NK-92 (cell line): ENCODE measurements around the gene SPEN.
"Not testable (repeated sequence)": the region's sequence is repeated elsewhere in the genome, so short reads cannot be mapped to it uniquely, and the experiment has no call there.

Experiments
- DNase-seq: peaks from one replicate; lab custom pipeline; 2025; ENCODE audit not compliant: unreplicated experiment; lab: John Stamatoyannopoulos, UW

SPEN gene

GRCh38 chr1:15856888-15857287 lies 9.4 kb downstream of the SPEN start:
- DNase-seq, result no peak

DNA sequence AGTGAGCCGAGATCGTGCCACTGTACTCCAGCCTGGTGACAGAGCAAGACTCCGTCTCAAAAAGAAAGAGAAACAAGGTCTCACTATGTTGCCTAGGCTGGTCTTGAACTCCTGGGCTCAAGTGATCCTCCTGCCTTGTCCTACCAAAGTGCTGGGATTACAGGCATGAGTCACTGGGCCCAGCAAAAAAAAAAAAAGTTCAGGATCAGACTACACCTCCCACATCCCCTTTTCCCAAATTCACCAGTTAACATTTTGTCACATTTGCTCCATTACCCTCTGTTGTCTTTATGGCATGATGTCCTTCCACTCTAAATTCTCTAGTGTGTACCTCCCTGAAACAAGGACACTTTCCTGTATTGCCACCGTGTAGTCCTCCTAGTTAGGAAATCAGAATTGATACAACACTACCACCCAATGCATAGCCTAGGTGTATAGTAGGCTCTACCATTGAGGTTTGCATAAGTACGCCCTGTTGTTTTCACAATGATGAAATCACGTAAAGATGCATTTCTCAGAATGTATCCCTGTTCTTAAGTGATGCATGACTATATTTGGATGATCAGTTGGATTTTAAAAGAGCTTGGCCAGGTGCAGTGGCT lies 10.7 kb downstream of the SPEN start:
- no peak for DNase-seq

- DNase-seq, result no peak
Observed at GRCh38 chr1:15858672-15859372, 11.3 kb downstream of the SPEN start.

DNA sequence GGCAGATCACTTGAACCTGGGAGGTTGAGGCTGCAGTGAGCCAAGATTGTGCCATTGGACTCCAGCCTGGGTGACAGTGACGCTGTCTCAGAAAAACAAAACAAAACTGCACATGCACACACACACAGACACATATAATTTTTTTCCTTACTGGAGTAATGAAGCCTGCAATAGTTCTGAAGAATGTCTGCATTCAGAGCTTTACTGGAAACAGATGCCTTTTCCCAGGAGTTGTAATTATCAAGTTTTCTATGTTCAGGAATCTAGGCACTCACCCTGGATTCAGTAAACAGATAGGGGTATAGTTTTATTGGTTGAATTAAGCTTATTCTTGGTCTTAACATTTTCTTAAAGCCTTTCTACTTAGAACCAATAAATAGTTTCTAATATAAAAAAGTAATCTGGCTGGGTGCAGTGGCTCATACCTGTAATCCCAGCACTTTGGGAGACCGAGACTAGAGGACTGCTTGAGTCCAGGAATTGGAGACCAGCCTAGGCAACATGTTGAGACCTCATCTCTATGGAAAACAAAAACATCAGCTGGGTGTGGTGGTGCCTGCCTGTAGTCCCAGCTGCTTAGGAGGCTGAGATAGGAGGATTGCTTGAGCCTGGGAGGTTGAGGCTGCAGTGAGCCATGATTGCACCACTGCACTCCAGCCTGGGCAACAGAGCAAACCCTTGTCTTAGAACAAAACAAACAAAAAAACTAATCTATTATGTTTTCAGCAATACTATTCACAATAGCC lies 15.8 kb downstream of the SPEN start:
- no peak for DNase-seq

- DNase-seq, result no peak
Observed at GRCh38 chr1:15866721-15867201, 19.3 kb downstream of the SPEN start.

DNA sequence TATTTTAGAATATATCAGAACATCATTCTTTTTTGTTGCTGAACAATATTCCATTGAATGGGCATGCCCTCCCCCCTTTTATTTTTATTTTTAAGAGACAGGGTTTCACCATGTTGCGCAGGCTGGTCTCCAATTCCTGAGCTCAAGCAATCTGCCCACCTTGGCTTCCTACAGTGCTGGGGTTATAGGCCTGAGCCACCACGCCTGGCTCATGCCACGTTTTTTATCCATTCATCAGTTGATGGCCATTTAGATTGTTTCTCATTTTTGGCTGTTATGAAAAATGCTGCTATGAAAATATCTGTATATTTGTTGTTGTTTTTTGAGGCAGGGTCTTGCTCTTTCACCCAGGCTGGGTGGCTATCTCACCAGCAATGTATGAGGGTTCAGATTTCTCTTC lies 19.8 kb downstream of the SPEN start:
- DNase-seq, result no peak

GRCh38 chr1:15869413-15869812 lies 21.9 kb downstream of the SPEN start:
- DNase-seq, result no peak

DNA sequence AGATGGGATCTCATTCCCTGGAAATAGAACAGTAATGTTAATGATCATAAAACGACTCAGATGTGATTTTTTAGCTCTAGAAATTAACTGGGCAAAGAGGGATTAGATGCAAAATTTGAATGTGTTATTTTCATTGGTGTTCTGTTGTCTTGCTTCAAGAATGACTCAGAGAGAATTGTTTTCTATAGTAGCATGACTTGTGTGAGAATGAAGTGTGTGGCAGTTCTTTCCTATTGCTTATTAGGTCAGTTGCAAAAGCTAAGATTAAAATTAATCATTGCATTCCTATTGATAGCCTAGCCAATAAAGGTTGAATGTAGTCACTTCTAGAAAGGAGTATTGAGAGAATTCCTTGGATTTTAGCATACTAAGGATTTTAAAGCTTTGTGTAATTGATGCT lies 22.9 kb downstream of the SPEN start:
- no peak for DNase-seq

DNA sequence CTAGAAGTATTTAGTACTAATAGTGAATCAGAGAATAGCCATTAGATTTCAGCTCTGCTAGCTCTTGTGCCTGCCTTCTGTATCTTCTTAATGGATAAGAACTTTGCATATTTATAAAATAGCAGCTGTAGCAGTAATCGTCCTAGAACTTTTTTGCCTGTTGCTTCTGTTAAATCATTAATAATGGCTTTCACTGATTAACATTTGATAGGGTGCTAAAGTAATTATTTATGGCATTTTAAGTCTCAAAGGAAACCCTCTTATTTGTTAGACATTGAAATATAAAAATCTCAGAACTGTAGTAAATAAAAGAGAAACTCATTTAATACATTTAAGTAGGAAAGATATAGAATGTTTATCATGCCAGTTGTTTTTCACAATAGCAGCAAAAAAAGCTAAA lies 27.0 kb downstream of the SPEN start:
- DNase-seq, result no peak

GRCh38 chr1:15876357-15877055 lies 29.0 kb downstream of the SPEN start:
- no peak for DNase-seq

- no peak for DNase-seq
Observed at GRCh38 chr1:15881961-15882360, 34.5 kb downstream of the SPEN start.

DNA sequence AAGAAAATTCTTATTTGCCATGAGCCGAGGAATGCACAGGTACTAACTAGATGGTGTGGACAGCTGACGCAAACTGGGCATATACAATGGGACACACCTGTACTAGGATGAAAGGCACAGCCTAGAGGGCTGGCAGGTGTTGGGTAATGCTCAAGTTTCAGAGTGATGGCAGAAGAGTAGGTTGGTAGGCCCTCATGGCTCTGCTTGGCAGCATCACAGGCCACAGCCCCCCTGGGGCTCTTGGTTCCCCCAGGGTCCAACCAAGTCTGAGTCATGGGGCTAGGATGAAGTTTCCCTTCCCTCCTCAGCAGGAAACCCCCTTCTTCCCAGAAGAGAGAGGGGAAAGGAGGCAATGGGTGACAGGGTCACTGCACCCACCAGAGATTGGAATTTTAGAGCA lies 35.2 kb downstream of the SPEN start:
- no peak for DNase-seq

DNA sequence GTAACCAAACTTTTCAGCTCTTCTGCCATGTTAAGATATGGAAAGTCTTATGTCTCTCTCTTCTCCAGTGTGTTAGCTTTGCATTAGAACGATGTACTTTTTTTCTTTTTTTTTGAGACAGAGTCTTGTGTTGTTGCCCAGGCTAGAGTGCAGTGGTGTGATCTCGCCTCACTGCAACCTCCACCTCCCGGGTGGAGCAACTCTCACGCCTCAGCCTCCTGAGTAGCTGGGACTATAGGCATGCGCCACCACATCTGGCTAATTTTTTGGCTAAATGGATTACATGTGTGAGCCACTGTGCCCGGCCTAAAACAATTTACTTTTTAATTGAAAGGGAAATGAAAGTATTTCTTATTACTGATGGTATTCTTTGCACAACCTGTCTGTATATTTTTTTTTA lies 35.8 kb downstream of the SPEN start:
- DNase-seq, result no peak

GRCh38 chr1:15884477-15884876 lies 37.0 kb downstream of the SPEN start:
- no peak for DNase-seq

DNA sequence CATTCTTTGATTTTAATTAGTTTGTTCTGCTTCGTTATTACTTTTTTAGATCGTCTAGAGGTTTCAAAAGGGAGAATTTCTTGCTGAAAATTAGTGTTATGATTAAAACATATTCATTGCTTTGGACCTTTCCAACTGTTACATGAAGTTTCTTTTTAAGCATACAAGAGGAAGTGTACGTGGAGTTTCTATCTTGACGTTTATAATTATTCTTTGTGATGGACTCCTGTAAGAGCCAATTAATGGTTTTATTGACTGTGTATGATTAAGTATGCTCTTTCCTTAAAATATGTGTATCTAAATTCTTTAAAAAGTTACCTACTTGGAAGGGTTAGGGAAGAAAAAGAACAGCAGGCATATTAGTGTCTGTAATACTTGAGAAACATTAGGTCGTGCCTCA lies 37.8 kb downstream of the SPEN start:
- DNase-seq, result no peak

DNA sequence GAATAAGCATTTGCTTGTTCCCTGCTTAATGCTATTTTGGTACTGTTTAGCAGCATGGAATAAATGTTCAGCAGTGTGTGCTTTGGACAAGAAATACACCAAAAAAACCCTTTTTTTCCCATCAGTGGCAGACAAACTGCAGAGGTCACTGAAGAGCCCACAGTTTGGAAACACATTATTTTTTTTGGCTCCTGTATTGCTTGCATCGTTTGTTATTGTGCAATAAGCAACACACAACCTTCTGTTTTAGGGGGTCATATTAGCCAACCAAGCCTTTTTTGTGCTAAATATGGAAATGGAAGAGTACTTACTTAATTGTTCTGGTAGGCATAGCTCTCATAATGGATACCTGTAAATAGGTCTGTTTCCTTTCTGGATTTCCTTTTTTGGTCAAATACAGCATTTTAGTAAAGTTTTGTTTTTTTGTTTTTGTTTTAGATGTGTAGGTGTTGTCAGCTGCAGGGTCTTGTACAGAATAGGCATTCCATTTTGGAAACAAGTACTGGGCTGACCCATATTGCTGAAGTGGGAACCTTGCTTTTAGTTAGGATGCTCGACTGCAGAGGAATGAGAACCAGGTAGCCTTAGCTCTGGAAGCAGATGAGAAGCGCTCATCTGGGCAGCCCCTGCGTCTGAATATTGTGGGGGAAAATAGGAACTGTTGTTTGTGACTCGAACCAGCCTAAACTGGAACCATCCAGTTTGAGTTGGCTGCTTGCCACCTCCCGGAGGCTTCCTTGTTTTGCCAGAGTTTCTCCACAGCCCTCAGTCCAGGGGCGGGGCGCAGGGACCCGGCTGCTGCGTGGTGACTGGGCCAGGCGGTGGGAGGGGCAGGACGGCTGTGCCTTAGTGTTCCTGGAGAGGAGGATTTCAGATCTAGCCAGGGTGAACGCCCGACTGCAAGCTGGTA lies 38.4 kb downstream of the SPEN start:
- DNase-seq, result no peak

- no peak for DNase-seq
Observed at GRCh38 chr1:15886611-15887167, 39.2 kb downstream of the SPEN start.

- DNase-seq, result not testable (repeated sequence)
Observed at GRCh38 chr1:15892857-15893599, 45.5 kb downstream of the SPEN start.

DNA sequence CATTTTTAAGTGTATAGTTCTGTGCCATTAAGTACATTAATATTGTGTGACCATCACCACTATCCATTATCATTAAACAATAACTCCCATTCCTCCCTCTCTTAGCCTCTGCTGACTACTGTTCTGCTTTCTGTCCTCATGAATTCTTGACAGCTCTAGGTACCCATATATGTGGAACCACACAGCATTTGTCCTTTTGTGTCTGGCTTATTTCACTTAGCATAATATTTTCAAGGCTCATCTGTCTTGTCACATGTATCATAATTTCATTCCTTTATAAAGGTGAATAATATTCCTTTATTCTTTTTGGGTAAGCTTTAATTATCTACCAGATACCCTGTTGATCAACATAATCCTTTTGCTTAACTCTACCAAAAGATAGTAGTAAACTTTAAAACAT lies 47.7 kb downstream of the SPEN start:
- no peak for DNase-seq
